H9 (cell line): ENCODE results near the gene PTGFRN. TPM values are rescaled to one million over a fixed set of nuclear protein-coding genes. Genes with fewer than 3 reads are reported as not detected.

ENCODE experiments used
- DNase-seq: peaks from one replicate; pipeline ENCODE4 v3.0.0-alpha.2; 2017
- H2AFZ ChIP-seq: one replicate; pipeline ENCODE4 v1.6.1; 2013; ENCODE audit warnings: mild to moderate bottlenecking, low read length, control low read depth, moderate library complexity
- H2AK5ac ChIP-seq: 2 replicates; pipeline ENCODE4 v1.6.1; 2013; ENCODE audit warnings: low read length, control low read depth, mixed read lengths; ENCODE audit not compliant: insufficient read length
- H2BK120ac ChIP-seq: one replicate; pipeline ENCODE4 v1.6.1; 2013; ENCODE audit warnings: low read depth, mild to moderate bottlenecking, low read length, control low read depth, inconsistent platforms; ENCODE audit not compliant: poor library complexity, severe bottlenecking
- H2BK12ac ChIP-seq: 2 replicates; pipeline ENCODE4 v1.6.1; 2013; ENCODE audit warnings: low read length, control low read depth, mixed read lengths, low read depth; ENCODE audit not compliant: insufficient read length
- H2BK15ac ChIP-seq: 2 replicates; pipeline ENCODE4 v1.6.1; 2013; ENCODE audit warnings: low read depth, low read length, control low read depth
- H2BK20ac ChIP-seq: one replicate; pipeline ENCODE4 v1.6.1; 2013; ENCODE audit warnings: low read depth, mild to moderate bottlenecking, low read length, control low read depth, inconsistent platforms; ENCODE audit not compliant: poor library complexity, severe bottlenecking
- H2BK5ac ChIP-seq: 2 replicates; pipeline ENCODE4 v1.6.1; 2013; ENCODE audit warnings: low read length, control low read depth, mixed read lengths; ENCODE audit not compliant: insufficient read length
- H3K14ac ChIP-seq: 2 replicates; pipeline ENCODE4 v1.6.1; 2013; ENCODE audit warnings: low read length, control low read depth; ENCODE audit not compliant: insufficient read depth
- H3K18ac ChIP-seq: 2 replicates; pipeline ENCODE4 v1.6.1; 2013; ENCODE audit warnings: low read depth, mild to moderate bottlenecking, mixed read lengths, low read length, control low read depth; ENCODE audit not compliant: insufficient read length
- H3K23ac ChIP-seq: 2 replicates; pipeline ENCODE4 v1.6.1; 2013; ENCODE audit warnings: low read length, control low read depth, mixed read lengths, low read depth; ENCODE audit not compliant: insufficient read length
- H3K23me2 ChIP-seq: 2 replicates; pipeline ENCODE4 v1.6.1; 2013; ENCODE audit warnings: low read depth, mild to moderate bottlenecking, mixed read lengths, low read length, control low read depth; ENCODE audit not compliant: insufficient read length, poor library complexity, severe bottlenecking
- H3K27ac ChIP-seq: 2 replicates; pipeline ENCODE4 v1.5.1; 2013; ENCODE audit warnings: low read length, control low read depth, mixed read lengths, low read depth; ENCODE audit not compliant: insufficient read length
- H3K27me3 ChIP-seq: 2 replicates; pipeline ENCODE4 v1.6.1; 2013; ENCODE audit warnings: low read length, control low read depth, inconsistent platforms; ENCODE audit not compliant: insufficient read depth
- H3K4ac ChIP-seq: 2 replicates; pipeline ENCODE4 v1.6.1; 2013; ENCODE audit warnings: low read depth, mild to moderate bottlenecking, control low read depth, inconsistent platforms, low read length, moderate library complexity
- H3K4me1 ChIP-seq: 2 replicates; pipeline ENCODE4 v1.6.1; 2013; ENCODE audit warnings: low read length, control low read depth, inconsistent platforms; ENCODE audit not compliant: insufficient read depth
- H3K4me2 ChIP-seq: 2 replicates; pipeline ENCODE4 v1.6.1; 2013; ENCODE audit warnings: low read length, control low read depth, mixed read lengths; ENCODE audit not compliant: insufficient read length, insufficient read depth
- H3K56ac ChIP-seq: 2 replicates; pipeline ENCODE4 v1.6.1; 2013; ENCODE audit warnings: low read depth, mild to moderate bottlenecking, mixed read lengths, low read length, control low read depth; ENCODE audit not compliant: insufficient read length
- H3K79me1 ChIP-seq: 2 replicates; pipeline ENCODE4 v1.6.1; 2013; ENCODE audit warnings: low read depth, mild to moderate bottlenecking, moderate library complexity, low read length, control low read depth, inconsistent platforms; ENCODE audit not compliant: insufficient read depth, poor library complexity, severe bottlenecking
- H3K79me2 ChIP-seq: 2 replicates; pipeline ENCODE4 v1.6.1; 2013; ENCODE audit warnings: low read length, control low read depth, inconsistent platforms; ENCODE audit not compliant: insufficient read depth
- H3K9ac ChIP-seq: 2 replicates; pipeline ENCODE4 v1.6.1; 2013; ENCODE audit warnings: low read length, control low read depth, mixed read lengths; ENCODE audit not compliant: insufficient read length; ENCODE audit errors: extremely low read depth
- H3K9me3 ChIP-seq: one replicate; pipeline ENCODE4 v1.6.1; 2013; ENCODE audit warnings: low read depth, low read length, inconsistent platforms; ENCODE audit not compliant: control insufficient read depth
- H3T11ph ChIP-seq: one replicate; pipeline ENCODE4 v1.6.1; 2013; ENCODE audit warnings: mild to moderate bottlenecking, low read length, control low read depth, inconsistent platforms
- H4K20me1 ChIP-seq: one replicate; pipeline ENCODE4 v1.6.1; 2013; ENCODE audit not compliant: control insufficient read depth, insufficient read length, insufficient read depth
- H4K5ac ChIP-seq: 2 replicates; pipeline ENCODE4 v1.6.1; 2013; ENCODE audit warnings: low read depth, mild to moderate bottlenecking, mixed read lengths, low read length, control low read depth; ENCODE audit not compliant: insufficient read length
- H4K8ac ChIP-seq: replicated peaks from 2 replicates; pipeline ENCODE4 v1.6.1; 2013; ENCODE audit warnings: low read length, control low read depth, mixed read lengths, low read depth; ENCODE audit not compliant: insufficient read length
- H4K91ac ChIP-seq: 2 replicates; pipeline ENCODE4 v1.6.1; 2013; ENCODE audit warnings: low read depth, mild to moderate bottlenecking, moderate library complexity, mixed read lengths, low read length, control low read depth; ENCODE audit not compliant: insufficient read length
- H3K27ac Mint-ChIP-seq, 3 experiments: 2 replicates in 2 of 3; 3 replicates in 1 of 3; pipeline ENCODE4 v1.8.0; 2020 to 2021; ENCODE audit warnings: mixed read lengths in 3 of 3, mild to moderate bottlenecking in 1 of 3, moderate library complexity in 1 of 3
- H3K27me3 Mint-ChIP-seq: 2 replicates; pipeline ENCODE4 v1.8.0; 2021; ENCODE audit warnings: low read depth, mild to moderate bottlenecking, moderate library complexity, mixed read lengths
- H3K36me3 Mint-ChIP-seq, 3 experiments: 2 replicates in 2 of 3; 3 replicates in 1 of 3; pipeline ENCODE4 v1.8.0; 2020 to 2021; ENCODE audit warnings: low read depth in 3 of 3, mixed read lengths in 3 of 3; ENCODE audit not compliant: insufficient read depth in 1 of 3
- H3K4me1 Mint-ChIP-seq, 2 experiments: 2 replicates each; pipeline ENCODE4 v1.8.0; 2020; ENCODE audit warnings: mixed read lengths in 2 of 2
- H3K4me3 Mint-ChIP-seq, 2 experiments: 2 replicates in 1 of 2; 3 replicates in 1 of 2; pipeline ENCODE4 v1.8.0; 2020 to 2021; ENCODE audit warnings: mild to moderate bottlenecking in 2 of 2, mixed read lengths in 2 of 2, moderate library complexity in 1 of 2
- H3K9me3 Mint-ChIP-seq, 2 experiments: 2 replicates in 1 of 2; 3 replicates in 1 of 2; pipeline ENCODE4 v1.8.0; 2020; ENCODE audit warnings: mild to moderate bottlenecking in 2 of 2, mixed read lengths in 2 of 2, moderate library complexity in 1 of 2
- CTCF ChIP-seq: fragments of 200-600 bp; sonication (generic); conservative IDR thresholded peaks from 3 replicates; pipeline ENCODE4 v1.8.0; 2021; ENCODE audit warnings: antibody characterized with exemption, mild to moderate bottlenecking
- WGBS: extraction: QIAGEN DNeasy Blood & Tissue Kit; methylation state at CpG from one replicate; pipeline ENCODE4 v1.1.7; 2013; ENCODE audit warnings: missing lambda C conversion rate, low lambda C conversion rate, mixed read lengths; ENCODE audit not compliant: insufficient read length; ENCODE audit errors: extremely low coverage; 5-methylcytosine and 5-hydroxymethylcytosine counted together
- total RNA-seq: library from RNA; stranded (reverse); gene quantifications from 2 replicates; pipeline ENCODE4 v1.2.1, GENCODE V29; 2021

The PTGFRN gene
- total RNA-seq, 1 experiment from 2014 or later, result 26.3 TPM

DNA sequence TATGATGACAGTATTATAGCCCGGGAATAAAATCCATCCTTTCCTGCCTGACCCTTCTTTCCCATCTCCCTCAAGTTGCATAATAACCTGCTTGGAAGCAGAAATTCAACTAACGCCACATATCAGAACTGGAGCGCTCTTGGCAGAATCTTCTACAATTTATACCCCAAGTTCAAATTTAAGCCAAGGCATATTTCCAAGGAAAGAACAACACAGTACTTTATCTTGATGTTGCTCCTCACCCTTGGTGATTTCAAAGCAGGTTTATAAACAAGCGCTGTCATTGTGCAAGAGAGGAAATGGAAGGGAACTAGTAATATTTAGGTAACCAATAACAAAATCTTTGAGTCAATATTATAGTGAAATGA lies 38.0 kb upstream of the PTGFRN start:
- no peak for DNase-seq
- no peak overlapping the region for H2BK15ac ChIP-seq
- no peak overlapping the region for H2BK12ac ChIP-seq
- H3T11ph ChIP-seq, result no peak overlapping the region
- no peak overlapping the region for H3K9ac ChIP-seq
- H3K4me3 Mint-ChIP-seq, result no peak overlapping the region
- no peak overlapping the region for H3K27ac Mint-ChIP-seq
- H3K23me2 ChIP-seq, result no peaks in the 10 kb centered on the region
- H3K14ac ChIP-seq, result no peak overlapping the region
- H2AFZ ChIP-seq, result no peak overlapping the region
- H4K91ac ChIP-seq, result no peak overlapping the region
- H3K23ac ChIP-seq, result no peak overlapping the region
- no peak overlapping the region for H2BK120ac ChIP-seq
- no peaks in the 10 kb centered on the region for H3K79me2 ChIP-seq
- H4K5ac ChIP-seq, result no peak overlapping the region
- H3K9me3 ChIP-seq, result no peaks in the 10 kb centered on the region
- H3K9me3 Mint-ChIP-seq, result no peaks in the 10 kb centered on the region
- no peaks in the 10 kb centered on the region; the same call in 1 of the 2 replicates for H3K4me1 ChIP-seq
- no peak overlapping the region for H3K56ac ChIP-seq
- WGBS, result no CpG with 5 or more reads among the region's 4 CpGs
- H3K27ac ChIP-seq, result no peak overlapping the region
- no peaks in the 10 kb centered on the region for H3K79me1 ChIP-seq
- TF ChIP-seq CTCF, result no peak
- H2BK5ac ChIP-seq, result no peak overlapping the region
- H4K20me1 ChIP-seq, result no peaks in the 10 kb centered on the region
- no peaks in the 10 kb centered on the region for H3K27me3 ChIP-seq
- no peaks in the 10 kb centered on the region for H3K36me3 Mint-ChIP-seq
- no peak overlapping the region for H3K4ac ChIP-seq
- no peak overlapping the region for H3K4me2 ChIP-seq
- no peak overlapping the region for H2BK20ac ChIP-seq
- H3K4me1 Mint-ChIP-seq, result peaks cover 6 to 12% of the 10 kb centered on the region in 2 experiments
- no peak overlapping the region for H4K8ac ChIP-seq
- no peak overlapping the region for H2AK5ac ChIP-seq
- H3K18ac ChIP-seq, result no peak overlapping the region
- H3K27me3 Mint-ChIP-seq, result no peaks in the 10 kb centered on the region
